ENCODE data around the gene JAM3. TPM values are rescaled to one million over a fixed set of nuclear protein-coding genes. Genes with fewer than 3 reads are reported as not detected.

Gene JAM3
- total and polyA plus RNA-seq, 10 of the 15 experiments (the other 5 are each of a cell fraction or from before 2014, with no cell fraction given) = 0.04 to 1.1 (median 0.32) TPM; not detected in 1

GRCh38 chr11:134043821-134044420, 25.0 kb upstream of the JAM3 start:
- DNase-seq (ENCODE audit: low read depth, low spot score) (no peak), ATAC-seq (no peak), FAIRE-seq (no peak)
- Histone ChIP-seq H3K27me3 (replicated peaks in 1 of 2; ENCODE audit: control insufficient read depth in 2 of 2, insufficient read depth in 2 of 2, low read length in 1 of 2) (no peaks in the 10 kb centered on the region; a peak in 2 of 4 replicates), H3K4me2 (ENCODE audit: control insufficient read depth, insufficient read depth) (no peak overlapping the region), H3K79me2 (ENCODE audit: control insufficient read depth, insufficient read depth, low read length) (no peaks in the 10 kb centered on the region), H3K27ac (ENCODE audit: control insufficient read depth, insufficient read depth) (no peak overlapping the region), H3K4me1 (ENCODE audit: control insufficient read depth, insufficient read depth, low read length) (no peaks in the 10 kb centered on the region), H4K20me1 (ENCODE audit: control insufficient read depth, insufficient read depth) (no peaks in the 10 kb centered on the region), H2AFZ (ENCODE audit: control insufficient read depth, low read depth, low read length) (no peak overlapping the region), H3K9ac (ENCODE audit: control insufficient read depth, insufficient read depth, low read length) (no peak overlapping the region), H3K9me3 (replicated peaks; ENCODE audit: control insufficient read depth, insufficient read depth, low read length) (no peaks in the 10 kb centered on the region), H3K4me3 (no peak overlapping the region), H3K36me3 (ENCODE audit: control insufficient read depth in 2 of 2, insufficient read depth in 2 of 2, low read length in 1 of 2) (no peaks in the 10 kb centered on the region)
- ChIA-PET SMC1A (ENCODE audit: uncharacterized antibody, unreplicated experiment) (interaction anchor here (2.4 kb wide), 1 partner anchor 116 kb away, joined by 5 read pairs; no protein-coding TSS in a partner anchor), CTCF (interaction anchor here (1.2 kb wide), 2 partner anchors 11 to 116 kb away, joined by 3 to 4 read pairs; no protein-coding TSS in a partner anchor), POLR2A (no interaction called here), RAD21 (ENCODE audit: unreplicated experiment) (interaction anchor here (2.4 kb wide), 1 partner anchor 116 kb away, joined by 7 read pairs; no protein-coding TSS in a partner anchor)
- TF ChIP-seq IKZF2 (IDR thresholded peaks at IDR 0.05) (no peak), POU2F2 (IDR thresholded peaks at IDR 0.05; ENCODE audit: borderline replicate concordance, low read depth, low read length) (no peak), RAD51 (IDR thresholded peaks at IDR 0.05) (no peak), SMAD5 (IDR thresholded peaks at IDR 0.05; ENCODE audit: low read depth) (no peak), YY1 (IDR thresholded peaks at IDR 0.05; ENCODE audit: low read depth, low read length) (no peak), WRNIP1 (IDR thresholded peaks at IDR 0.05; ENCODE audit: borderline replicate concordance, low read depth, low read length) (no peak), SREBF1 (IDR thresholded peaks at IDR 0.05; ENCODE audit: low read length) (no peak), NBN (IDR thresholded peaks at IDR 0.05) (no peak), IRF4 (IDR thresholded peaks at IDR 0.05; ENCODE audit: low read depth, low read length) (no peak), TCF7 (IDR thresholded peaks at IDR 0.05; ENCODE audit: borderline replicate concordance) (no peak), RFX5 (IDR thresholded peaks at IDR 0.05; ENCODE audit: low read depth, low read length) (no peak), BMI1 (IDR thresholded peaks at IDR 0.05; ENCODE audit: borderline replicate concordance) (no peak), BCL11A (IDR thresholded peaks at IDR 0.05; ENCODE audit: low read depth, low read length) (no peak), POLR2AphosphoS2 (IDR thresholded peaks at IDR 0.05; ENCODE audit: low read depth, low read length) (no peak), TCF3 (IDR thresholded peaks at IDR 0.05; ENCODE audit: borderline replicate concordance, insufficient read depth, low read depth, low read length) (no peak), ZNF592 (IDR thresholded peaks at IDR 0.05) (no peak), CHD1 (IDR thresholded peaks at IDR 0.05; ENCODE audit: low read depth, low read length) (no peak), TAF1 (IDR thresholded peaks at IDR 0.05; ENCODE audit: borderline replicate concordance, low read depth, low read length) (no peak), BCL3 (IDR thresholded peaks at IDR 0.05; ENCODE audit: borderline replicate concordance, insufficient read depth, low read depth, low read length, poor library complexity, severe bottlenecking) (no peak)
- WGBS (ENCODE audit: insufficient coverage, insufficient replicate concordance, low lambda C conversion rate, missing lambda C conversion rate) = 17% methylated on average over 9 of the region's 9 CpGs
- intact Hi-C loops (cut with micrococcal nuclease; ENCODE audit: unreplicated experiment) (no loop called here), in situ Hi-C loops (cut with MboI) (no loop called here)
- no TSS peak for BruUV-seq (replicated peaks)

All from GM12878 (cell line).